Neural cell (in vitro differentiated cells): ENCODE results near the gene AMD1.

Experiments used
- CTCF ChIP-seq: fragments of 450-650 bp; IDR thresholded peaks from 2 replicates; pipeline ENCODE4 v1.5.1; 2014; ENCODE audit warnings: antibody characterized with exemption, mild to moderate bottlenecking, moderate library complexity; ENCODE audit not compliant: poor library complexity, severe bottlenecking
- EP300 ChIP-seq: fragments of 450-650 bp; conservative IDR thresholded peaks from 2 replicates; pipeline ENCODE4 v1.6.1; 2014; ENCODE audit warnings: antibody characterized with exemption, mild to moderate bottlenecking, moderate library complexity; ENCODE audit not compliant: poor library complexity, severe bottlenecking
- EZH2 ChIP-seq: fragments of 200-600, 300-800 bp; shearing (Covaris generic), sonication (generic); IDR thresholded peaks from 2 replicates; pipeline ENCODE4 v1.6.1; 2014; ENCODE audit warnings: antibody characterized with exemption, low read length, borderline replicate concordance, mild to moderate bottlenecking; ENCODE audit not compliant: insufficient read depth, poor library complexity, severe bottlenecking
- MXI1 ChIP-seq: fragments of 450-650 bp; conservative IDR thresholded peaks from 2 replicates; pipeline ENCODE4 v1.6.1; 2014; ENCODE audit warnings: antibody characterized with exemption, mild to moderate bottlenecking; ENCODE audit not compliant: poor library complexity, severe bottlenecking
- POLR2AphosphoS5 ChIP-seq: IDR thresholded peaks from 2 replicates; pipeline ENCODE4 v1.6.1; 2012
- RAD21 ChIP-seq: fragments of 450-650 bp; conservative IDR thresholded peaks from 2 replicates; pipeline ENCODE4 v1.6.1; 2014; ENCODE audit warnings: antibody characterized with exemption, mild to moderate bottlenecking, moderate library complexity
- REST ChIP-seq: IDR thresholded peaks from 2 replicates; pipeline ENCODE4 v1.6.1; 2012; ENCODE audit warnings: borderline replicate concordance
- SMC3 ChIP-seq: fragments of 450-650 bp; conservative IDR thresholded peaks from 2 replicates; pipeline ENCODE4 v1.6.1; 2014; ENCODE audit warnings: antibody characterized with exemption, mild to moderate bottlenecking, moderate library complexity; ENCODE audit not compliant: poor library complexity
- TAF1 ChIP-seq: IDR thresholded peaks from 2 replicates; pipeline ENCODE4 v1.6.1; 2012; ENCODE audit warnings: low read depth

- TF ChIP-seq CTCF: no peak
- no peak for TF ChIP-seq TAF1
- no peak for TF ChIP-seq POLR2AphosphoS5
- no peak for TF ChIP-seq EP300
- no peak for TF ChIP-seq EZH2
- no peak for TF ChIP-seq MXI1
- TF ChIP-seq RAD21: no peak
- TF ChIP-seq SMC3: no peak
- TF ChIP-seq REST: no peak
Measured at GRCh38 chr6:110877569-110877968, 3.0 kb downstream of the AMD1 start.
